HG03280 (cell line): ENCODE data around the gene STOML1.

Experiments used
- ATAC-seq: cut with Tn5 transposase; IDR thresholded peaks from one replicate; pipeline ENCODE4 v1.9.1; 2021; ENCODE audit warnings: mild to moderate bottlenecking, moderate library complexity; ENCODE audit not compliant: unreplicated experiment

Gene STOML1

DNA sequence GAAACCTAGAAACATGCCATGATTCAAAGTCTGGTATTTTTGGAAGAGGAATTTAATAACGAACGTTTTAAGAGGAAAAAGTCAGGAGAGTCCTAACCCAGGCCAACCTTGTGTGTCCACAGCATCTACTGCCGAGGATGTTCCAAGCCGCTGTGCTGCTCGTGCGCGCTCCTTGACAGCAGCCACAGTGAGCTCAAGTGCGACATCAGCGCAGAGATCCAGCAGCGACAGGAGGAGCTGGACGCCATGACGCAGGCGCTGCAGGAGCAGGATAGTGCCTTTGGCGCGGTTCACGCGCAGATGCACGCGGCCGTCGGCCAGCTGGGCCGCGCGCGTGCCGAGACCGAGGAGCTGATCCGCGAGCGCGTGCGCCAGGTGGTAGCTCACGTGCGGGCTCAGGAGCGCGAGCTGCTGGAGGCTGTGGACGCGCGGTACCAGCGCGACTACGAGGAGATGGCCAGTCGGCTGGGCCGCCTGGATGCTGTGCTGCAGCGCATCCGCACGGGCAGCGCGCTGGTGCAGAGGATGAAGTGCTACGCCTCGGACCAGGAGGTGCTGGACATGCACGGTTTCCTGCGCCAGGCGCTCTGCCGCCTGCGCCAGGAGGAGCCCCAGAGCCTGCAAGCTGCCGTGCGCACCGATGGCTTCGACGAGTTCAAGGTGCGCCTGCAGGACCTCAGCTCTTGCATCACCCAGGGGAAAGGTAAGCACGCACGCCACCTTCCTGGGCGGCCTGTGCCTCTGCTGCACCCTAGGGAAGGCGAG is 30.8 kb upstream of the STOML1 start:
- ATAC-seq = no peak

DNA sequence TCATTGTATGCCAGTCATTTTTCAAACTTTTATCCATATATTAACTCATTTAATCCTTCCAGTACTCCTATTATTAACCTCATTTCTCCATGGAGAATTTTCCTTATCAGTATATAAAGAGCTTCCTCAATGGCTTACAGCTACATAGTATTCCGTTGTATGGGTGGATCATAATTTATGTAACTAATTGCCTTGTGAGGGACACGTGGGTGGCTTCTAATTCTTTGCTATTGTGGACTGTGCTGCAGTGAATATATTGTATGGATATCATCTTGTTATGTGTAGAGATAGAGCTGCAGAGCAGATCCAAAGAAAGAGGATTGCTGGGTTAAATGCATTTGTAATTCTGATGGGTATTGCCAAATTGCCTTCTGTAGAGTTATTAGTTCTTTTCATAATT is 27.6 kb upstream of the STOML1 start:
- no peak for ATAC-seq

DNA sequence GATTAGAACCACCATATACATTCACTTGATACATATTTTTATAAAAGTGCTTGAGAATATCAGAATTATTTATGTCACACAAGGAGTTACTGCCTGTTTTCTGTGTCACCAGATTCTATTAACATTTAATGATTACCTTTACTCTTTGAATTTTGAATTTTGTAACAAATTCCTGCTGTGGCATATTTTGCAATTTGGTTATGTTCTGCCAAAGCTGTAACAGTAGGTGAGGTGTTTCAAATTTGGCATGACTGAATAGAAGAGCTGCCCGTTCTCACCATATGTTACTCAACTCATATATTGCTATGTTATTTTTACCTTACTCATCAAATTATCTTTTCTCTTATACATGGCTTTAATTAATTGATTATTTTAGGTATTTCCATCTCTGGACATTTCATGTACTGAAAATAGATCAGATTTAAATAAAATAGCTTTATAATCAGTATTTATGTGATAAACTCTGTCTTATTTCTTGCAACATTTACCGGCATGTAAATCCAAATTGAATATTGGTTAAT is 21.3 kb upstream of the STOML1 start:
- ATAC-seq = no peak

DNA sequence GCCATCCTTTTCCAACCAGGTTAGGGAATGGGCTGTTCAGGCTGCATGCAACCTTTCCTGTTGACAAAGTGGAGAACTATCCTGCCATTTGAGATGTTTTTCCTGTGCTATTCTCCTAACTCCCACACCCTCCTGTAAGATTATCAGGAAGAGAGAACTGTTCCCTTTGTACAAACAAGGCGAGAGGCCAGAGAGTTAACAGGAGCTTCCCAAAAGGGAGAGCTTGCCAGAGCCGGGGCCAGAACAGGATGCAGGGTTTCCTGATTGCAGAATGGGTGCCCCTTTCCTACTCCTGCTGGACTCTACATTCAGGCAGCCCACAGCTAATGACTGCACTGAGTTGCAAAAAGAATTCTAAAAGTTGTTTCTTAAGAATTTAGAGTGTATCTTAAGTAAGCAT is 19.5 kb upstream of the STOML1 start:
- no peak for ATAC-seq

DNA sequence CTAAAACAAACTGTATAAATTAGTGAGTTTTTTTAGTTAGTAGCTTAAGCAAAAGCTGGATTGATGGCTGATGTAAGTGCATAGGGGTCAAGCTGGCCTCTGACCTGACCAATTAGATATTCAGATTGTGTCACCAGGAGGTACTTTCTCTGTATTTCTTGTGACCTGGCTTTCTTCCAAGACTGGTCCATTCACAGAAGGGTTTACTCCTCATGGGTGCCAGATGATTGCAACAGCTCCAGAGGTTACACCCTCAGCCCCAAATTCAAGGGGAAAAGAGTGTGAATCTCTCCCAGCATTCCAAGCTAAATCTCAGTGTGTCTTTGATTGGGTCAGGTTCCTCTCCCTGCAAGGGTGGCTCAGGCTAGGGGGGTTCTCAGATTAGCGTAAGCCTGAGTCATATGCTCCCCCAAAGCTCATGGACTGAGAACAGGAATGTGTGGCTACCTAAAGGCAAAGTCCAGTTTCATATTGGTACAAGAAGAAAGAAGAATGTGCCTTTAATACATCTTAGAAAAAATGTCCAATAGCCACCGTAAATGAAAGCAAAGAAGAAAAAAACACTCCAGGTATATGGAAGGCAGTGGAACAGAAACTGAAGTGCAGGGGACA is 18.9 kb upstream of the STOML1 start:
- no peak for ATAC-seq

DNA sequence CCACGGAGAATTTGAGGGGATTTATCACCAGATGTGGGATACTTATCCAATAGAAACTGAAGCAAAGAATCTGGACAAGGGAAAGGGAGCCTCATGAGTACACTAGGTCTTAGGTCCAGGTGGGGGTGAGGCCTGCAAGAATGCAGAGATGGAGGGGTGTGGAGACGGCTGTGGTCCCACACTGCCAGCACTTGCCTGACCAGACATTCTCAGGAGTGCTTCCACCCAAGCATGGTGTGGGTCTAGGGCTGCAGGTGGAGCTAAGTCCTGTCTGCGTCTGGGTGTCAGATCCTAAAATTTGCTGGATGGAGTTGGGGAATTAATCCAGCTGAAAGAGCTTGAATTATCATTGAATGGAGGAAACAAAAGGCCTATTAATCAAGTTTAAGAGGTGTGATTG is 16.8 kb upstream of the STOML1 start:
- ATAC-seq = no peak

DNA sequence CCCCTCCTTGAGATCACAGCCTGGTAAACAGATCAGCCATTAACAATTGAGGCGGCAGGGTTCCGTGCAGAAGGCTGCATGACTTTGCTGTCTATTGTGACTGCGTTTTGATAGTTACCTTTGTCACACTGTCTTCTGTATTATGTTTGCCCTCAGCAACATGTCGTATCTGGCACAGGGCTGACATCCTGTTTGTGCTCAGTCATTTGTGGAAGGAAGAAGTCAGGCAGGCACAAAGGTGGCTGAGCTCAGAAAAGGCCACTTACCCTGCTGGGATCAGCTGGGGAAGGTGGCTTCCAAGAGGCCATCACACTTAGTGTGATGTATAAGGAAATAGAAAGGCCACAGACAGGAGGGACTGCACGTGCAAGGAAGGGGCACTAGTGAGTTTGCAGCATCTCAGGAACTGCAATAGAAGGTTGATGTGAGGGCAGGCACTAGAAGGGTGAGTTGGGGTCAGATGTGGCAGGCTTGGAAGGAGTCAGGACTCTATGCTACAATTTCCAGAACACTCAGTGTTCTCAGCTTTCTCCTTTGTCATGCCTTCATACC is 15.8 kb upstream of the STOML1 start:
- ATAC-seq = no peak

DNA sequence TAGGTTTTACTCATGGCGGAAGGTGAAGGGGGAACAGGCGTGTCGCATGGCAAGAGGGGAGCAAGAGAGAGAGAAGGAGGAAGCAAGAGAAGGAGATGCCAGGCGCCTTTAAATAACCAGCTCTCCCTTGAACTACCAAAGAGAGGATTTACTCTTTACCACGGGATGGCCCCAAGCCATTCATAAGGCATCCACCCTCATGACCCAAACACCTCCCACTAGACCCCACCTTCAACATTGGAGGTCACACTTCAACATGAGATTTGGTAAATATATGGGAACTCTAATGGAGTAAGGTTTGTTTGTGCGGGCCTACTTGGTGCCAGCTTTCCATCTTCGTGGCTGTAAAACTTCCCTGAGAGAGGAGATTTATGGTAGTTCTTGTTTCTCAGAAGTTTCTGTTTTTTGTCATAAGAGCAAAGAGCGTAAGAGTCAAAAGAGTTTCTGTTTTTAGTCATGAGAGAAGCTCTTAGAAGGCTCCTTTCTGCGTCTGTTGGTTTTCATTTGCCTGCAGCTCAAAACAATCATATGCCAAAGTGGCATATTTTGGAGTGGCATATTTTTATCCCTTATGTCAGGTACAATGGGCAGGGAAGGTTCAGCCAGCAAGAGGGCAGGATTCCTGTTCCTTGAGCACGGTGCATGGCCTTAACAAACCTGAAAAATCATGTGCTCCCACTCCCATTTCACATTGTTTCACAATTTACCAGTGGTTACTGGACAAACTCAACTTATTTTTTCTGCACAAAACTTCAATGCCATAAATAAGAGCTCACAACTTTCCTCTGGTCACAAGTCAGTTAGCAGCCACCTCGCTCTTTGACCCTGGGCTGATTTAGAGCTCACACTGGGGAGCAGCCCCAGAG is 14.9 kb upstream of the STOML1 start:
- ATAC-seq = no peak

DNA sequence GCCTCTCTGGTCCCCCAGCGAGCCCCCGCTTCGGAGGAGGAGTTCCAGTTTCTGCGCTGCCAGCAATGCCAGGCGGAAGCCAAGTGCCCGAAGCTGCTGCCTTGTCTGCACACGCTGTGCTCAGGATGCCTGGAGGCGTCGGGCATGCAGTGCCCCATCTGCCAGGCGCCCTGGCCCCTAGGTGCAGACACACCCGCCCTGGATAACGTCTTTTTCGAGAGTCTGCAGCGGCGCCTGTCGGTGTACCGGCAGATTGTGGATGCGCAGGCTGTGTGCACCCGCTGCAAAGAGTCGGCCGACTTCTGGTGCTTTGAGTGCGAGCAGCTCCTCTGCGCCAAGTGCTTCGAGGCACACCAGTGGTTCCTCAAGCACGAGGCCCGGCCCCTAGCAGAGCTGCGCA is 5.9 kb upstream of the STOML1 start:
- no peak for ATAC-seq

DNA sequence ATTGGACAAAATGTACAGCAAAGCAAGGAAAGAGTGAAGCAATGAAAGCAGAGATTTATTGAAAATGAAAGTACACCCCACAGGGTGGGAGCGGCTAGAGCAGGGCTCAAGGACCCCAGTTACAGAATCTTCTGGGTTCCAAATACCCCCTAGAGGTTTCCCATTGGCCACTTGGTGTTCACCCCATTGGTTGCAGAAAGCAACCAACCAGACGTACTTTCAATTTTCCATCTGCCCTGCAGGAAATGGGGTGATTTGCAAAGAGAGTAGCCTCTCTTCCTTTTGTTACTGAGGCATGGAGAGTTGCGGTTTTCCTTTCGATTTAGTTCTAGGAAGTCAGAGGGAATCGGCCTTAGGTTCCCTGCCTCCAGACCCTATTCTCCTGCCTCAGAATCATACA is 4.8 kb upstream of the STOML1 start:
- ATAC-seq = no peak

DNA sequence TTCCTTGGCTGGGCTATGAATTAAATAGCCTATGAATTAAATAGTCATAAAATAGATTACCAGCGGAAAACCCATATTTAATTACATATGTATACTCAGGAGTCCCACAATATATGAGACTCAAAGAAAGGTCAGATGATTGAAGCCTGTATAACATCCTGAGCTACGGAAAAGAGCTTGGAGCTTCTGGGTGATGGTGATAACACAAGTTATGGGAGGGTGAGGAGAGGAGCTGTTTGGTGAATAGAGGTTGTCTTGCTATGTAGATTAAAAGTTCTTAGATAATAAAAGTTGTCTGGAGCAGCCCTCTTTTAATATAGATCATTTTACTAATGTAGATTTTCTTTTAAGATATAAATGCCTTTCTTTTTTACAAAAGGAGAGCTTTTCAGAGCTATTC is 4.2 kb upstream of the STOML1 start:
- no peak for ATAC-seq

DNA sequence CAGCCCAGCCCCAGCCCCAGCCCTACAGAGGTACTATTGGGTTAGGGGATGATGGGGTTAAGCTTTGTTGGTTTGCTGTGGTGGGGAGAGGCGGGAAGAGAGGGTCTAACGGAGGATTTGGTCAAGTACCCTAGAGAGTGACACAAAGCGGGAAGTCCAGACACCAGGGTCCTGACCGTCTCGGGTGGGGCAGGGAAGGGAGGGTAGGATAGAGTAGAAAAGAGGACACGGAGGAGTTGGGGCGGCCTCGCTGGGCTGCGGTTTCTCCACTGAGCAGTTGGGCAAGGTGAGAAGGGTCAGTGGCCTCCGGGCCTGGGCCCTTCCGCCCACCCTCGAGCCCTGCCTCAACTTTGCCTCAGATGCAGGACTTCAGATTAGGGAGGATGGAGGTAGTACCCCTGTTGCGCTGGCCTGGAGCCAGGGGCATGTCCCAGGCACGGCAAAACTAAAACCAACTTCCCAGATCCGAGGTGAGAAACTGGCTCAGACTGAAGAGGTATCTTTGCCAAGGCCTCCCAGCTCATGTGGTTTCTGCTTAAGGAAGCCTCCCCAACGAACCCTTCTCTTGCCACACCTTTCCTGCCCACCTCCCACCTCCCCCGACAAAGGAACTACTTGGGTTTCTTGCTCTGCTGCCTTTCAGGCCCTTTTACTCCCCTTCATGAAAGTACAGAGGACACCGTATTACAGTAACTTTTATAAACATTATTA is 3.0 kb upstream of the STOML1 start:
- no peak for ATAC-seq

DNA sequence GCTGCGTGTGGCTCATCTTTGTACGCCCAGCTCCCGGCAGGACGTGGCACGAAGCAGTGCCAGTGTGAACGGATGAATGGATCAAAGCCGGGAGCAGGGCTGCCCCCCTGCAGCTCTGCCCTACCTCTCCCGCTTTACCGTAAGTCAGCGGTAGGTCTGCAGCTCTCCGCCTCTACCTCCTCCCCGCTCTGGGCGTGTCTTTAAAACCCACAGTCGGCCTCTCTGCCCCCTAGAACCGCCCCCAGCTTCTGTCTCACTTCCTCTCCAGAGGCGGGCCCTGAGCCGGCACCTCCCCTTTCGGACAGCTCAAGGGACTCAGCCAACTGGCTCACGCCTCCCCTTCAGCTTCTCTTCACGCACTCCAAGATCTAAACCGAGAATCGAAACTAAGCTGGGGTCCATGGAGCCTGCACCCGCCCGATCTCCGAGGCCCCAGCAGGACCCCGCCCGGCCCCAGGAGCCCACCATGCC is 2.4 kb upstream of the STOML1 start, which contains the start of gene PML:
Gene PML, plus strand, starts transcription at position 304 of the 471 bp plus-strand sequence. Its CDS starts 97 bp downstream, at position 401.
- peak; percentile 75 for ATAC-seq

DNA sequence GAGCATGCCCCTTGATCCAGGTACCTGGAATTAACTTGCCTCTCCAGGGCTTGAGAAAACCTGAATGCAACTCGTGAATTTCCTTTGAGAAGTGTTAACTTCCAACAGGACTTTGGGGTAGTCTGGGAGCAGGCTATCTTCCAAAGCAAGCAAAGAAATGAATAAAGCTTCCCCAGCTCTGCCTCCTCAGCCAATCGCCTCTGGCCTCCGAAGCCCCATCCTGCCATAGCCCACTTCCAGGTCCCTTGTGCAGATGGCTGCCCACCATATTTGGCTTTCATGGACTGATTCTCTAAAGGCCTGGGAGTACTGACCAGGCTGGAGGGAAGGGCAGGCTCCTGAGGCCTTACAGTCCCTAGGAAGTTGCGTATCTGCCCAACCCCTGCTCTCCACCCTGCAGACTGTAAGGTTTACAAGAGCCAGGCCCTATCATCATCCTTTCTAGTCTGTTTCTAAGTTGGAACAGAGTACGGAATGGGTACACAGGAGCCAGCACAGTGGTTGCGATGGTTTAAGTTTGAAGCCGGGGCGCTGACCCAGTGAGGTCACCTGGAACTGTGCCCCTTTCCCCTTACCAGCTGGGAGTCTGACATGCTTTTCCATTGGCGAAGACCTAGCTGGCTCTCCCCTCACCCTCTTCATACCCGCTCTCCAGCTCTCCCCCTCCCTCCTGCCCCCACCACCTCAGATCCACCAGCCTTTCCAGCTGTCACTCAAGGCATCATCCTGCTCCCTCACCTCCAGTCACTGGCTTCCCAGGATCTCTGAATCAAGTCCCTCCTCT is 1.3 kb upstream of the STOML1 start:
- ATAC-seq = no peak

DNA sequence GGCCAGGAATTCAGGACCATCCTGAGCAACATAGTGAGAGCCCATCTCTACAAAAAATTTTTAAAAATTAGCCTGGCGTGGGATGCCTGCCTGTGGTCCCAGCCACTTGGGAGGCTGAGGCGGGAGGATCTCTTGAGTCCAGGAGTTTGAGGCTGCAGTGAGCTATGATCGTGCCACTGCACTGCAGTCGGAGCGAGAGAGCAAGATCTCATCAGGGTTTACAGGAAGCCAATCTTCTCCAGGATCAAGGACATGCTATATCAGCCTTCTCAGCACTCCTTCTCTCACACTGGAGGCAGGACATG is 451 bp upstream of the STOML1 start:
- no peak for ATAC-seq

DNA sequence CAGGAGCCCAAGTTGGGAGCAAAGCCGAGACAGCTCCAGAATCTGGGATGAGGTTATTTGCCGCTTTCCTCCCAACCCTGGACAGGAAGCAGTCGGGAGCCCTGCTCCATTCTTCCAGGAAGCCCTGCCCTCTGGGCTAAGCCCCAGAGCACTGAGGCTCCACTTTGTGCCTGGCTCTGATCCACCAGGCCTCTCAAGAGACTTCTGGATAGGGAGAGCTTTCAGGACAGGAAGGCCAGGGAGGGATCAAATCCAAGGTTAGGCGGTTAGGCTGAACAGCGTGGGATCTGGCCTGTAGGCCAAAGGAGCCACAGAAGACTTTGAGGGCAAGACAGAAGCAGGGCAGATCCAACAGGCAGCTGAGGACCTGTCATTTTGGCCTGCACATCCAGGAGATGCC is 835 bp downstream of the STOML1 start:
- no peak for ATAC-seq

DNA sequence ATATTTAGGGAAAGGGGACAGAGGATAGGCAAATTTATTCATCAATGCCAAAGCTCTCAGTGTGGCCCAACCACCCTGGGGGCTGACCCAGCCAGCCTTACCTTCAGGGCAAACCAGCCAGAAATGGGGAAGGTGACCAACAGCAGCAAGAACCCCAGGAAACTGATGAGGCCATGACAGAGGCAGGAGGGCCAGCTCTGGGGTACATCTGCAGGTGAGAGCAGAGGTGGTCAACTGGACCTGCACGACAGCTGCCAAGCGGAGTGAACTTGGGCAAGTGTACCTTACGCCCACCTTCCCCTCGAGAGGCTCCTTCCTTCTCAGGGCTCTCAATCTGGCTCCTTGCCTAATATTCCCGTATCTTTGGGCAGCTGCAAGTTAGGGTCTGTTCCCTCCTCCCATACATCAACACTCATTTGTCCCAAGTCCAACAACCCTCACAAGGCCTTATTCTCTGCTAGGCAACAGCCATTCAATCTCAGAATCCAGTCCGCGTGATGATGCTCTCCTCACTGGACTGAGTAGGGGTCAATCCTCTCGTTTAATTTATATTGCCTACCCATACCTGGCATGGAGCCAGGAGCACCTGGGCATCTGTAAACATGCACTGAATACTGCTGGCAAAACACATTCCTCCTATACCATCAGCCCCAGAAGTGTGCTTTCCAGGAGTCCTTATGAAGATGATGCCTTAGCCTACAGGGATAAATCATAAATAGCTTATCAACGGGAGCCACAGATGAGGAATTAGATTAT is 1.7 kb downstream of the STOML1 start:
- ATAC-seq = no peak

DNA sequence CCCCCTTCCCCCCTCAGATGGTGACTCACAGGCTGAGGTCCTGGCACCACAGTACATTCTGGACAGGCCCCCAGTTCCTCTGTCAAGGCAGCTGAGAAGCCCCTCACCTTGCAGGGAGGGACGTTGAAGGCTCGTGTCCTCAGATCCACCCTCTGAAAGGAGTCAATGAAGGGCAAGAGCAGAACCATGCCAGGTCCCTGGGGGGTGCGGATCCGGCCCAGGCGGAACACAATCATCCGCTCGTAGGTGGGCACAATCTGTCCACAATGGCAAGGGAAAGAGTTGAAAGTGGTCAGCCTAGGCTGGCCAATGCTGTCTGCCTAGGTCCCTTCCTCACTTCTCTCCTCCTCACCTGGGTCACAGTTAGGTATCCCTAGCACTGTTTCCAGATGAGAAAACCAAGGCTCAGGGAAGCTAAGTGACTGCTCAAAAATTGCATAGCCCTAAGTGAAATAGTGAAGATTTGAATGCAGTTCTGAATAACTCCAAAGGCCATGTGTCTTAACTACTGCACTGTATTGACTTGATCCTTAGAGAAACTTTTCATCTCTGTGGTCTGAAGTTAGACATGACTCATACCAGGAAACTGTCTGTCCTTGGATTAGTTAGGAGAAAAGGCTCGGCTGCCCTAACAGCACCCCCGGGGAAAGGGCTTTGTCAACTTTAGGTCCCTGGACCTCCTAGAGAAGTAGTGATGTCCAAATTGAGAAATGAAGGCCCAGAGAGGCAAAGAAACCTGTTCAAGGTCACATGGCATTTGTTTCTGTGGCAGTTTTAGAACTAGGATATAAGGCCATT is 2.9 kb downstream of the STOML1 start:
- no peak for ATAC-seq
